ENCODE data around the gene MCM6. TPM values are rescaled to one million over a fixed set of nuclear protein-coding genes. Genes with fewer than 3 reads are reported as not detected.

MCM6 gene
- total RNA-seq, 1 experiment from 2014 or later, result 84.8 TPM

GRCh38 chr2:135836596-135837270 is 39.5 kb downstream of the MCM6 start, which contains the start of gene LCT:
LCT (minus strand) TSS chr2:135837184; CDS start chr2:135837169, 15 bp downstream.
- intact Hi-C loops (cut with micrococcal nuclease), result no loop called here
- no TSS peak for BruUV-seq (replicated peaks)
- H3K36me3 ChIP-seq (ENCODE audit: control insufficient read depth in 1 of 2, insufficient read depth in 2 of 2, low read length in 2 of 2), result peaks cover 11 to 14% of the 10 kb centered on the region in 2 experiments; a peak in 2 of 4 replicates

More at GRCh38 chr2:135836596-135837270, 39.5 kb downstream of the MCM6 start, which contains the start of gene LCT:
- Histone ChIP-seq H3K79me2 (ENCODE audit: insufficient read depth, low read length) (no peaks in the 10 kb centered on the region), H3K27ac (ENCODE audit: low read depth, low read length) (no peak within 1 kb of the TSS), H4K20me1 (ENCODE audit: insufficient read depth) (no peaks in the 10 kb centered on the region), H2AFZ (ENCODE audit: low read depth, low read length, poor library complexity, severe bottlenecking) (no peak within 1 kb of the TSS), H3K9me3 (ENCODE audit: control insufficient read depth in 1 of 2, insufficient read depth in 1 of 2, low read depth in 1 of 2, low read length in 2 of 2) (no peaks in the 10 kb centered on the region), H3K4me1 (ENCODE audit: control insufficient read depth in 1 of 2, insufficient read depth in 2 of 2, low read length in 2 of 2) (no peaks in the 10 kb centered on the region), H3K4me3 (replicated peaks in 1 of 2; ENCODE audit: low read depth in 1 of 2, low read length in 2 of 2) (no peak within 1 kb of the TSS), H3K27me3 (ENCODE audit: insufficient read depth, low read length) (no peaks in the 10 kb centered on the region), H3K9ac (ENCODE audit: low read length) (no peak within 1 kb of the TSS), H3K9me2 (ENCODE audit: insufficient read depth) (no peaks in the 10 kb centered on the region), H3K4me2 (ENCODE audit: low read length) (no peak within 1 kb of the TSS)
- ATAC-seq, result no peak; the same call in 1 of the 2 replicates
- ChIA-PET RAD21 (ENCODE audit: low non-redundant PET in 1 of 2, low total read pairs in 2 of 2, uncharacterized antibody in 2 of 2, unreplicated experiment in 2 of 2) (no interaction called here), POLR2A (no interaction called here), CTCF (no interaction called here)
- no peak for DNase-seq (ENCODE audit: low read depth, low spot score)
- TF ChIP-seq, protein P1, sequence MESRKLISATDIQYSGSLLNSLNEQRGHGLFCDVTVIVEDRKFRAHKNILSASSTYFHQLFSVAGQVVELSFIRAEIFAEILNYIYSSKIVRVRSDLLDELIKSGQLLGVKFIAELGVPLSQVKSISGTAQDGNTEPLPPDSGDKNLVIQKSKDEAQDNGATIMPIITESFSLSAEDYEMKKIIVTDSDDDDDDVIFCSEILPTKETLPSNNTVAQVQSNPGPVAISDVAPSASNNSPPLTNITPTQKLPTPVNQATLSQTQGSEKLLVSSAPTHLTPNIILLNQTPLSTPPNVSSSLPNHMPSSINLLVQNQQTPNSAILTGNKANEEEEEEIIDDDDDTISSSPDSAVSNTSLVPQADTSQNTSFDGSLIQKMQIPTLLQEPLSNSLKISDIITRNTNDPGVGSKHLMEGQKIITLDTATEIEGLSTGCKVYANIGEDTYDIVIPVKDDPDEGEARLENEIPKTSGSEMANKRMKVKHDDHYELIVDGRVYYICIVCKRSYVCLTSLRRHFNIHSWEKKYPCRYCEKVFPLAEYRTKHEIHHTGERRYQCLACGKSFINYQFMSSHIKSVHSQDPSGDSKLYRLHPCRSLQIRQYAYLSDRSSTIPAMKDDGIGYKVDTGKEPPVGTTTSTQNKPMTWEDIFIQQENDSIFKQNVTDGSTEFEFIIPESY (IDR thresholded peaks at IDR 0.05; ENCODE audit: extremely low read depth, insufficient replicate concordance, low read length), result no peak
- TF ChIP-seq TCF7L2 (IDR thresholded peaks at IDR 0.05; ENCODE audit: borderline replicate concordance, extremely low read depth, insufficient read depth, insufficient read length) (no peak), REST (IDR thresholded peaks at IDR 0.05; ENCODE audit: low read depth) (no peak), YY1 (IDR thresholded peaks at IDR 0.05; ENCODE audit: extremely low read depth, insufficient replicate concordance, low read depth, low read length) (no peak), ZFX (IDR thresholded peaks at IDR 0.05) (no peak), ZNF274 (IDR thresholded peaks at IDR 0.05; ENCODE audit: low read depth, low read length) (no peak), POLR2A (IDR thresholded peaks at IDR 0.05; ENCODE audit: borderline replicate concordance, extremely low read depth, insufficient read depth, insufficient read length) (no peak), SRF (IDR thresholded peaks at IDR 0.05; ENCODE audit: low read depth) (no peak), EGR1 (IDR thresholded peaks at IDR 0.05; ENCODE audit: low read depth) (no peak), POLR2AphosphoS5 (IDR thresholded peaks at IDR 0.05; ENCODE audit: low read depth, low read length) (no peak)

Data from HCT116 (cell line).